Retinal pigment epithelial cell (primary cell): ENCODE data around the gene NR2F6.

Experiments used
- DNase-seq: peaks from one replicate; pipeline ENCODE4 v3.0.0-alpha.2; 2010; ENCODE audit warnings: low read depth
- H3K4me3 ChIP-seq: 2 replicates; pipeline ENCODE4 v1.5.1; 2011; ENCODE audit warnings: mild to moderate bottlenecking, low read length, control low read depth, moderate library complexity
- TF ChIP-seq, protein P1 (sequence below): conservative IDR thresholded peaks from 2 replicates; pipeline ENCODE4 v1.5.1; 2011; ENCODE audit warnings: low read depth, low read length, control low read depth, inconsistent platforms

NR2F6 gene

DNA sequence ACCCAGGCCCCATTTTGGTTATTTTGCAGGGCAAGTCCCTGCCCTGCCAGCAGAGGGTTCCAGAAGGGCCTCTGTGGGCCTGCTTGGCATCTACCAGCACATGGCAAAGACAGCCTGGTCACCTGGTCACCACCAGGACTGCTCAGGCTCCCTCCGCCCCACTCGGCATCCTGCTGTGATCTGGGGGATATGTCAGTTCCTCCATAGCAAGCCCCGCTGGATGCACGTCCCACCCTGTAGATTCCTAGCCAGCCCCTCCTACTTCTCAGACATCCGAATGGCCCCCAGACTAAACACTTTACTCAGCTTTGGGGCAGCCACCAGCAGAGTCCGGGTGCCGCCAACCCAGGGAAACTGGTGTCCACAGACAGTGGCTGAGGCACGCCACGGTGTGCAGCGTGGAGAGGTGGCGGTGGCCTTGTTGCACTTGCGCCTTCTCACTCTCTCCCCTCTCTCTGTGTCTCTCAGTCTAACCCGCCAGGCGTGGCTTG, 62.4 kb downstream of the NR2F6 start:
- TF ChIP-seq, protein P1, sequence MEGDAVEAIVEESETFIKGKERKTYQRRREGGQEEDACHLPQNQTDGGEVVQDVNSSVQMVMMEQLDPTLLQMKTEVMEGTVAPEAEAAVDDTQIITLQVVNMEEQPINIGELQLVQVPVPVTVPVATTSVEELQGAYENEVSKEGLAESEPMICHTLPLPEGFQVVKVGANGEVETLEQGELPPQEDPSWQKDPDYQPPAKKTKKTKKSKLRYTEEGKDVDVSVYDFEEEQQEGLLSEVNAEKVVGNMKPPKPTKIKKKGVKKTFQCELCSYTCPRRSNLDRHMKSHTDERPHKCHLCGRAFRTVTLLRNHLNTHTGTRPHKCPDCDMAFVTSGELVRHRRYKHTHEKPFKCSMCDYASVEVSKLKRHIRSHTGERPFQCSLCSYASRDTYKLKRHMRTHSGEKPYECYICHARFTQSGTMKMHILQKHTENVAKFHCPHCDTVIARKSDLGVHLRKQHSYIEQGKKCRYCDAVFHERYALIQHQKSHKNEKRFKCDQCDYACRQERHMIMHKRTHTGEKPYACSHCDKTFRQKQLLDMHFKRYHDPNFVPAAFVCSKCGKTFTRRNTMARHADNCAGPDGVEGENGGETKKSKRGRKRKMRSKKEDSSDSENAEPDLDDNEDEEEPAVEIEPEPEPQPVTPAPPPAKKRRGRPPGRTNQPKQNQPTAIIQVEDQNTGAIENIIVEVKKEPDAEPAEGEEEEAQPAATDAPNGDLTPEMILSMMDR: no peak
- no peak for DNase-seq
- no peak overlapping the region for H3K4me3 ChIP-seq
